ENCODE measurements around the gene PTPRK.

Gene PTPRK

DNA sequence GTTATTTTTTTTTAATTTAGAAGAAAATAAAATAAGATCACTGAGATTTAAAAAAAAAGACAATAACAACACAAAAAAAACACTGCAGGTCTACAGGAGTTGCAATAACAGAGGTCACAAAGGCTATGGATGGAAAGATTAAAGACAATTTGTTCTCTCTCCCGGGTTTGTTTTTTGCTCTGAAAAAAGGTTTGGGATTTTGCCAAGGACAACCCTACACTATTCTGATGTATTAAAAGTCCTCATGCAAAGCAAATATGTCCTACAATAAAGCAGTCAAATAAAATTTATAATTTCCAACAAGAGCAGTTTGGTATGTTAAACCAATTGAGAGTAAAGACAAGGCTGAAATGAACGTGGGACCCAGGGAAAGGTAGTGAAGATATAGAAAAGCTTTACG, 55.6 kb downstream of the PTPRK start:
- Histone ChIP-seq H3K27me3 (replicated peaks; ENCODE audit: control insufficient read depth, insufficient read depth, low read length) (no peaks in the 10 kb centered on the region), H3K36me3 (ENCODE audit: control insufficient read depth, insufficient read depth, low read length) (no peaks in the 10 kb centered on the region), H3K4me3 (replicated peaks; ENCODE audit: low read depth, low read length) (no peak overlapping the region)
- no peak for DNase-seq (ENCODE audit: extremely low read depth, insufficient read length)
- TF ChIP-seq, protein P1, sequence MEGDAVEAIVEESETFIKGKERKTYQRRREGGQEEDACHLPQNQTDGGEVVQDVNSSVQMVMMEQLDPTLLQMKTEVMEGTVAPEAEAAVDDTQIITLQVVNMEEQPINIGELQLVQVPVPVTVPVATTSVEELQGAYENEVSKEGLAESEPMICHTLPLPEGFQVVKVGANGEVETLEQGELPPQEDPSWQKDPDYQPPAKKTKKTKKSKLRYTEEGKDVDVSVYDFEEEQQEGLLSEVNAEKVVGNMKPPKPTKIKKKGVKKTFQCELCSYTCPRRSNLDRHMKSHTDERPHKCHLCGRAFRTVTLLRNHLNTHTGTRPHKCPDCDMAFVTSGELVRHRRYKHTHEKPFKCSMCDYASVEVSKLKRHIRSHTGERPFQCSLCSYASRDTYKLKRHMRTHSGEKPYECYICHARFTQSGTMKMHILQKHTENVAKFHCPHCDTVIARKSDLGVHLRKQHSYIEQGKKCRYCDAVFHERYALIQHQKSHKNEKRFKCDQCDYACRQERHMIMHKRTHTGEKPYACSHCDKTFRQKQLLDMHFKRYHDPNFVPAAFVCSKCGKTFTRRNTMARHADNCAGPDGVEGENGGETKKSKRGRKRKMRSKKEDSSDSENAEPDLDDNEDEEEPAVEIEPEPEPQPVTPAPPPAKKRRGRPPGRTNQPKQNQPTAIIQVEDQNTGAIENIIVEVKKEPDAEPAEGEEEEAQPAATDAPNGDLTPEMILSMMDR (IDR thresholded peaks at IDR 0.05; ENCODE audit: insufficient read depth, low read length, poor library complexity, severe bottlenecking), result no peak

GRCh38 chr6:128463942-128464341, 56.5 kb downstream of the PTPRK start:
- H3K27me3 ChIP-seq (replicated peaks; ENCODE audit: control insufficient read depth, insufficient read depth, low read length), result no peaks in the 10 kb centered on the region
- no peak for DNase-seq (ENCODE audit: extremely low read depth, insufficient read length)
- no peaks in the 10 kb centered on the region for H3K36me3 ChIP-seq (ENCODE audit: control insufficient read depth, insufficient read depth, low read length)
- TF ChIP-seq, protein P1 (IDR thresholded peaks at IDR 0.05; ENCODE audit: insufficient read depth, low read length, poor library complexity, severe bottlenecking), result no peak
- no peak overlapping the region for H3K4me3 ChIP-seq (replicated peaks; ENCODE audit: low read depth, low read length)

- Histone ChIP-seq H3K27me3 (replicated peaks; ENCODE audit: control insufficient read depth, insufficient read depth, low read length) (no peaks in the 10 kb centered on the region), H3K36me3 (ENCODE audit: control insufficient read depth, insufficient read depth, low read length) (no peaks in the 10 kb centered on the region), H3K4me3 (replicated peaks; ENCODE audit: low read depth, low read length) (no peak overlapping the region)
- DNase-seq (ENCODE audit: extremely low read depth, insufficient read length), result no peak
- TF ChIP-seq, protein P1 (IDR thresholded peaks at IDR 0.05; ENCODE audit: insufficient read depth, low read length, poor library complexity, severe bottlenecking), result no peak
Measured at GRCh38 chr6:128461501-128461900, 58.9 kb downstream of the PTPRK start.

DNA sequence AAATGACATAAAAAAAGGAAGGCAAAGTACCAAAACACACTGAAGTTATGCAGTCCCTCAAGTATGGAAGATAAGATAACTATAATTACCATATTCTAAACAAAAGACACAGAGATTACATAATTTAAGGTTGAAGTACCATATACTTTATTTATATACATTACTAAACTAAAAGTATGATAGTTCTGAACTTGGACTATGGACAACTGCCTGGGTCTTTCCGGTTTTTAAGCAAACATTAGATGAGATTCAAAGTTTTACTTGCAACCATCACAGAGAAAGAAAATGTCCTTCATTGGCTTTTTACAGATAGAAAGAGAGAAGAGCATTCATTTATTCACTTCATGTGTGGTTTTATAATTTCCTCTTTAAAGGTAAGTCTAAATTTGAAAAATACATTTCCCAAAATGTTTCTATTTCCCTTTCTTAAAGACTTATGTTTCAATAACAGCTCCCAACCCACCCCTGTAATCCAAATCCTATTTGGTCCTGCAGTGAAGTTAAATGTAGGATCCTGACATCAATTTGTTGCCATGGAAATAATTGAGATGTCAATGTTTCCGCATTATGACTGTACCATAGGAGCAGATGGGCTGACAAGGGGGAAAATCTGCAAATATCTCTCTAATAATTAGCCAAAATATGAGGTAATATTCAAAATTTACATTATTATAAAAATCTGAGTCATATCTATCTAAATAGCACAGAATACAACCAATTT, 63.7 kb downstream of the PTPRK start:
- TF ChIP-seq, protein P1 (IDR thresholded peaks at IDR 0.05; ENCODE audit: insufficient read depth, low read length, poor library complexity, severe bottlenecking), result no peak
- no peak for DNase-seq (ENCODE audit: extremely low read depth, insufficient read length)
- no peak overlapping the region for H3K4me3 ChIP-seq (replicated peaks; ENCODE audit: low read depth, low read length)
- no peaks in the 10 kb centered on the region for H3K36me3 ChIP-seq (ENCODE audit: control insufficient read depth, insufficient read depth, low read length)
- H3K27me3 ChIP-seq (replicated peaks; ENCODE audit: control insufficient read depth, insufficient read depth, low read length), result no peaks in the 10 kb centered on the region

DNA sequence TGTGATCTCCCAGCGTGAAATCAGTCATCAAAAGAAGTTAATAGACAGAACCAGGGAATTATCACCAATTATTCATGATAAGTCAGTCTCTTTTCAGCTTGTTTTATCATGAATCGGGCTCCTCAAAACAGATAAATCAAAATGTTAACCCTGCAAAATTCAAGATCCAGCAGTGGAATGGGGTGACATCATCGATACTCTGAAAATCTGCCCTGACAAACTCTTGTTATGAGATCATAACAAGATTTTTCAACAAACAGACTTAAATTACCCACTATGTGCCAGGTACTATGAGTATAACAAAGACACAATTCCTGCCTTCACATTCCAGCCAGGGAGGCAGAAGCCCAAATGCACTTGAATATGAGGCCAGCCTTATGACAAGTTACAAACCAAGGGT, 64.4 kb downstream of the PTPRK start:
- H3K36me3 ChIP-seq (ENCODE audit: control insufficient read depth, insufficient read depth, low read length), result no peaks in the 10 kb centered on the region
- no peak for DNase-seq (ENCODE audit: extremely low read depth, insufficient read length)
- no peak overlapping the region for H3K4me3 ChIP-seq (replicated peaks; ENCODE audit: low read depth, low read length)
- H3K27me3 ChIP-seq (replicated peaks; ENCODE audit: control insufficient read depth, insufficient read depth, low read length), result no peaks in the 10 kb centered on the region
- TF ChIP-seq, protein P1 (IDR thresholded peaks at IDR 0.05; ENCODE audit: insufficient read depth, low read length, poor library complexity, severe bottlenecking), result no peak

GRCh38 chr6:128452713-128453112, 67.7 kb downstream of the PTPRK start:
- no peaks in the 10 kb centered on the region for H3K27me3 ChIP-seq (replicated peaks; ENCODE audit: control insufficient read depth, insufficient read depth, low read length)
- TF ChIP-seq, protein P1 (IDR thresholded peaks at IDR 0.05; ENCODE audit: insufficient read depth, low read length, poor library complexity, severe bottlenecking), result no peak
- no peaks in the 10 kb centered on the region for H3K36me3 ChIP-seq (ENCODE audit: control insufficient read depth, insufficient read depth, low read length)
- DNase-seq (ENCODE audit: extremely low read depth, insufficient read length), result no peak
- no peak overlapping the region for H3K4me3 ChIP-seq (replicated peaks; ENCODE audit: low read depth, low read length)
